Osteocyte (in vitro differentiated cells): Measurements from ENCODE around the gene IL1R2. TPM values are rescaled to one million over a fixed set of nuclear protein-coding genes. Genes with fewer than 3 reads are reported as not detected.

Source experiments
- DNase-seq: peaks from one replicate; pipeline ENCODE4 v3.0.0; 2021; ENCODE audit warnings: mixed read lengths; ENCODE audit not compliant: unreplicated experiment; ENCODE audit errors: extremely low spot score
- H3K27ac Mint-ChIP-seq: one replicate; pipeline ENCODE4 v1.8.0; 2021; ENCODE audit warnings: mild to moderate bottlenecking, mixed read lengths; ENCODE audit not compliant: unreplicated experiment
- H3K27me3 Mint-ChIP-seq: one replicate; pipeline ENCODE4 v1.8.0; 2021; ENCODE audit warnings: mixed read lengths; ENCODE audit not compliant: unreplicated experiment
- H3K36me3 Mint-ChIP-seq: one replicate; pipeline ENCODE4 v1.8.0; 2021; ENCODE audit warnings: mixed read lengths; ENCODE audit not compliant: unreplicated experiment
- H3K4me1 Mint-ChIP-seq: one replicate; pipeline ENCODE4 v1.8.0; 2021; ENCODE audit warnings: mixed read lengths; ENCODE audit not compliant: unreplicated experiment
- H3K4me3 Mint-ChIP-seq: one replicate; pipeline ENCODE4 v1.8.0; 2021; ENCODE audit warnings: mild to moderate bottlenecking, moderate library complexity, mixed read lengths; ENCODE audit not compliant: unreplicated experiment
- H3K9me3 Mint-ChIP-seq: one replicate; pipeline ENCODE4 v1.8.0; 2021; ENCODE audit warnings: mixed read lengths; ENCODE audit not compliant: unreplicated experiment
- total RNA-seq: library from RNA; stranded (reverse); gene quantifications from 2 replicates; pipeline ENCODE4 v1.2.1, GENCODE V29; 2021
- TF ChIP-seq, protein P1 (sequence below): fragments of 200-600 bp; sonication (generic); IDR thresholded peaks from 2 replicates; pipeline ENCODE4 v1.5.0; 2021; ENCODE audit warnings: antibody characterized with exemption, mild to moderate bottlenecking, moderate library complexity

Gene IL1R2
- total RNA-seq, 1 donor from 2014 or later, result not detected

DNA sequence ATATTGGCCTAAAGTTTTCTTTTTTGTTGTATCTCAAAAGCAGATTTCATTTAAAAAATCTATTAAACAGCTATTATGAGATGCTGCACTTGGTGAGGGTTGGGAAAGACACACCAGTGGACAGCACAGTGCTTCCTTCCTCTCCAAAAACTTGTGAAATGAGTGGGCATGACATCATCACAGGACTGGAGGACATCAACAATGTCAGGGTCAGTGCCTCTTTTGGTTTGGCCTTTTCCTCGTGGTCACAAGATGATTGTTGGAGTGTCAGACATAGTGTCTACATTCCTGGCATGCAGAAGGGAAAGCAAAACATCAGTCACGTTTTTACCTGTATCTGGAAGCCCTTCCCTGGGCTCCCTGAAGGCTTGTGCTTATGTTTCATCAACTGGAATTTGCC, 49.6 kb downstream of the IL1R2 start:
- no peaks in the 10 kb centered on the region for H3K36me3 Mint-ChIP-seq
- no peak for DNase-seq
- H3K4me3 Mint-ChIP-seq, result no peak overlapping the region
- H3K9me3 Mint-ChIP-seq, result no peaks in the 10 kb centered on the region
- H3K27ac Mint-ChIP-seq, result no peak overlapping the region
- TF ChIP-seq, protein P1, sequence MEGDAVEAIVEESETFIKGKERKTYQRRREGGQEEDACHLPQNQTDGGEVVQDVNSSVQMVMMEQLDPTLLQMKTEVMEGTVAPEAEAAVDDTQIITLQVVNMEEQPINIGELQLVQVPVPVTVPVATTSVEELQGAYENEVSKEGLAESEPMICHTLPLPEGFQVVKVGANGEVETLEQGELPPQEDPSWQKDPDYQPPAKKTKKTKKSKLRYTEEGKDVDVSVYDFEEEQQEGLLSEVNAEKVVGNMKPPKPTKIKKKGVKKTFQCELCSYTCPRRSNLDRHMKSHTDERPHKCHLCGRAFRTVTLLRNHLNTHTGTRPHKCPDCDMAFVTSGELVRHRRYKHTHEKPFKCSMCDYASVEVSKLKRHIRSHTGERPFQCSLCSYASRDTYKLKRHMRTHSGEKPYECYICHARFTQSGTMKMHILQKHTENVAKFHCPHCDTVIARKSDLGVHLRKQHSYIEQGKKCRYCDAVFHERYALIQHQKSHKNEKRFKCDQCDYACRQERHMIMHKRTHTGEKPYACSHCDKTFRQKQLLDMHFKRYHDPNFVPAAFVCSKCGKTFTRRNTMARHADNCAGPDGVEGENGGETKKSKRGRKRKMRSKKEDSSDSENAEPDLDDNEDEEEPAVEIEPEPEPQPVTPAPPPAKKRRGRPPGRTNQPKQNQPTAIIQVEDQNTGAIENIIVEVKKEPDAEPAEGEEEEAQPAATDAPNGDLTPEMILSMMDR, result no peak
- peaks cover 4% of the 10 kb centered on the region for H3K27me3 Mint-ChIP-seq
- H3K4me1 Mint-ChIP-seq, result peaks cover 67% of the 10 kb centered on the region

DNA sequence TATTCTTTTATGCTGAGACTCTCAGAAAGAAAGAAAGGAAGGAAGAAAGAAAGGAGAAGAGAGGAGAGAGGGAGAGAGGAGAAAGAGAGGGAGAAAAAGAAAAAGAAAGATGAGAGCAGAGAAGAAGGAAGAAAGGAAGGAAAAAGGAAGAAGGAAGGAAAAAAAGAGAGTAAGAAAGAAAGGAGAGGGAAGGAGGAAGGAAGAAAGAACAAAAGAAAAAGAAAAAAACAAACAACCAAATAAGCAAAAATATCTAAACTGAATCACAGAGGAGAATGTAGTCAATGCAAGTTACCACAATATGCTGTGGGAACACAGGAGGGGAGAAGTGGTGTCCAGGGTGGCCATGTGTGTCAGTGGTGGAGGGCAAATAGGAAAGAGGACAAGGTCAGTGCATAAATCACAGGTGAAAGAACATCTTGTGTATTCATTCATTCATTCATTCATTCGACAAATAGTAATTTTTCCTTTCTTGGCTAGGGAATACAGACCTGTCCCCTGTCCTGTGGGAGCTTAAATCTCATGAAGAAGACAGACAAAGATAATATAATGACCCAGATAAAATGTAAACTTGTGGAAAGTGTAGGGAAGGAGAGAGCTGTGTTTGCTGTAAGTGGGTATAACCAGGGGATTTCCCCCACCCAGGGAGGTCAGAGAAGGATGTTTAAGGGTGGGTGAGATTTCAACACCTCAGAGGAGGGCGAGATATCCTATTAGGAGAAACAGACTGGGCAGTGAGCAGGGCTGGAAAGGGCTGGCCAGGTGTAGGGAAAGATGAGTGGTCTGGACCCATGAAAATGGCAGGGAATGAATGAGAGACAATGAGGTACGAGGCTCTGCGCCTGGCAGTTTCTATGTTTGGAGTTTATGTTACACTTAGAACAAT, 50.7 kb downstream of the IL1R2 start:
- no peak overlapping the region for H3K27ac Mint-ChIP-seq

DNA sequence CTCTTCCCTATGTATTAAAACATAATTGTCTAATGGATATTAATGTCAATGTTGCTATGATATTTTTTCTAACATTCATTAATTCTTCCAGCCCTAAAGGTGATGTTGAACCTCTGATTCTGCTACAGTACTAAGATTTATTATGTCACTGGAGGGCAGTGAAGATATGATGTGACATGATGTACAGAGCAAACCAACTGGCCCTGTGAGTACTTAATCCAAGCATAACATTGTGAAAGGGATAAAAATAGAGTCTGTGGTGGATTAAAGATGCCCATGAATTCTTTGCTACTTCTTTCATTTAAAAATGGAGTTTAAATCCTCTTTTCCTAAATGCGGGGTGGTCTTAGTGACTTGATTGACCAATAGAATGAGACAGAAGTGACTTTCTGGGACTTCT, 51.8 kb downstream of the IL1R2 start:
- Mint-ChIP-seq H3K9me3 (no peaks in the 10 kb centered on the region), H3K36me3 (no peaks in the 10 kb centered on the region), H3K27me3 (peaks cover 4% of the 10 kb centered on the region), H3K4me3 (no peak overlapping the region), H3K27ac (no peak overlapping the region), H3K4me1 (peaks cover 56% of the 10 kb centered on the region)
- TF ChIP-seq, protein P1, result no peak
- DNase-seq, result no peak

More for the DNA sequence above, 50.7 kb downstream of the IL1R2 start:
- Mint-ChIP-seq H3K27me3 (peaks cover 4% of the 10 kb centered on the region), H3K4me3 (no peak overlapping the region), H3K4me1 (peaks cover 62% of the 10 kb centered on the region), H3K9me3 (no peaks in the 10 kb centered on the region), H3K36me3 (no peaks in the 10 kb centered on the region)
- DNase-seq, result no peak
- TF ChIP-seq, protein P1, result no peak

DNA sequence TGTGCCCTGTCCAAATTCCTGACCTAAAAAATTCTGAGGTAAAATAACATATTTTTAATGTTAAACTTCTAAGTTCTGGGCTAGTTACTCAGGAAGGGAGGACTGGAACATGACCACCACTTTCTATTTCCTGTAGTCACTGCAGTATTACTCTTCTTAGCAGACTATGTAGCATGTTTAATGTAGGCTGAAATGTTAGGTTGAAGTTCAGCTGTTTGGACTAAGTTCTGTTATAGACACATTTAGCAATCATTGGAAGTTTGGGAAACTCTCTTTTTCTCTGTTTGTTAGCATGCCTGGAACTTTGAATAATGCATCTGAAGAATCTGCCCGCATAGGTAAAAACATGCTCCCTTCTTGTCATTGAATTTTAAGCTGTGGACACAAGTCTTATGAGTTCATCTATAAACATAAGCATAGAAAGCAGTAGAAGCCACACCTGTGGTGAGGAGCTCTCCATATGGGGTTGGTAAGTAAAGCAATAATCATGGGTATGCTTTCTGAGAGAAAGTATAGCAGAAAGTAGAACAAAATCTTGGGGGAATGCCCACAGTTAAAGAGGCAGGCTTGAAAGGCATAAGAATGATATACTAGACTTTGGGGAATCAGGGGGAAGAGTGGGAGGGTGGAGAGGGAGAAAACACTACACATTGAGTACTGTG, 52.6 kb downstream of the IL1R2 start:
- Mint-ChIP-seq H3K27me3 (peaks cover 4% of the 10 kb centered on the region), H3K4me3 (no peak overlapping the region), H3K4me1 (peaks cover 56% of the 10 kb centered on the region), H3K27ac (no peak overlapping the region), H3K36me3 (no peaks in the 10 kb centered on the region), H3K9me3 (no peaks in the 10 kb centered on the region)
- DNase-seq, result no peak
- TF ChIP-seq, protein P1, result no peak

DNA sequence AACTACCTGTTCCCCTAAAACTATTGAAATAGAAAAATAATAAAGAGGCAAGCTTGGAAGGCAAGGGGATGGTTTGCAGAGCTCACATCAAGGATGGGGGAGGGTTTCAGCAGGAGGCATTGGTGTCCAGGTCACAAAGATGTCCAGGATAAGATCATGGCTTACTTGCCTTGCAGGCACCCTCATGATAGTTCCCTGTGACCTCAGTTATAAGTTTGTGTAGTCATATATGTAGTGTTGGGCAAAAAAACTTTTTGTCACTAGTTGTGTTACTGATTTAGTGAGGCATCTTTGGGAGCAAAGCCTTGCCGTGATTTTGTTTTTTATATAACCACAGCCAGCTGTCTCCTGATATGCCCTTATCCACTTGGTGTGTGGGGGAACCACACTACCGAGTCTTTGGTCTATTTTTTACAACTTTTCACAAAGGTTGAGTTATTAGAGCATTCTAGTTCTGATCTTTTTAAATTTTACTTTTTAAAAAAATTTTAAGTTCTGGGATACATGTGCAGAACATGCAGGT, 53.3 kb downstream of the IL1R2 start:
- Mint-ChIP-seq H3K27ac (no peak overlapping the region), H3K9me3 (no peaks in the 10 kb centered on the region), H3K4me1 (peaks cover 57% of the 10 kb centered on the region), H3K36me3 (no peaks in the 10 kb centered on the region), H3K27me3 (peaks cover 4% of the 10 kb centered on the region), H3K4me3 (no peak overlapping the region)
- TF ChIP-seq, protein P1, result no peak
- DNase-seq, result no peak
